NCI-H128 (cell line): ENCODE measurements around the gene OTOR.

ENCODE experiments used
- DNase-seq: peaks from one replicate; lab custom pipeline; 2025; ENCODE audit not compliant: unreplicated experiment; lab: John Stamatoyannopoulos, UW

OTOR gene

DNA sequence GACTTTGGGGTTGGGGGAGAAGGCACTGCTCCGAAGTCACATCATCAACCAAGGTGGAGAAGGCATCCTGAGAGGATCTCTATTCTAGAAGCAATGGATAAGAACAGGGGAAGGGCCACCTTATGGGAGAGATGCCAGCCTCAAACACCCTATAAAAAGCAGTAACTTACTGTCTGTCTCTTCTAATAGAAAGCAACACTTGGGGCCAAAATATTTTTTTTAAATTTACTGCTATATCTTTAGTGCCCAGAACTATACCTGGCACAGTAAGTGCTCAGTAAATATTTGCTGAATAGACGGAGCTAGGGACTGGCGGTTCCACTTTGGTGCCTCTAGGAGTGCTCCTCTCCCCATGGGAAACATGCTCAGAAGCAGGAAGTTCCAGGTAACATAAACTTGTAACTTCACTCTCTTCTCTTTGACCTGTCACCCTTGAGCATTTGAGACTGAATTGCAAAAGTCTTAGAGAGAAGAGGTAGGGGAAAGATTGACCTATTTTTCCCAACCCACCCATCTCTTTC is 807 bp upstream of the OTOR start:
- DNase-seq = no peak

DNA sequence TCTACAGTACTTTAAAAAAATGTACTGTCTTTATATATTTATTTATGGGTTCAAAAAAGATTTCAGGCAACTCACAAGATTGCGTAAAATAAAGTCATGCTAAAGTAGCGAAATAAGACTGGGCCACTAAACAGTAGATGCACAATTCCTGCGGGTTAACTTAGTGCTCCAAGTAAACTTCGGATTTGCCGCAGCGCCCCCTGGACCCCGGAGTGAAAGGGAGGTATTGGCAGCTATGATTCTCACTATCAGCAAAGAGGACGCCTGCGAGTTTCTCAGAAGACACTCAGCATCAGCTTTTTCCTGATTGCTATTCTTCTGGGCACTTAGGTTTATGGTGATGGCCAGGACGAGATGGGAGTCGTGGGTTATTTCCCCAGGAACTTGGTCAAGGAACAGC is 1.4 kb downstream of the OTOR start:
- DNase-seq = no peak

DNA sequence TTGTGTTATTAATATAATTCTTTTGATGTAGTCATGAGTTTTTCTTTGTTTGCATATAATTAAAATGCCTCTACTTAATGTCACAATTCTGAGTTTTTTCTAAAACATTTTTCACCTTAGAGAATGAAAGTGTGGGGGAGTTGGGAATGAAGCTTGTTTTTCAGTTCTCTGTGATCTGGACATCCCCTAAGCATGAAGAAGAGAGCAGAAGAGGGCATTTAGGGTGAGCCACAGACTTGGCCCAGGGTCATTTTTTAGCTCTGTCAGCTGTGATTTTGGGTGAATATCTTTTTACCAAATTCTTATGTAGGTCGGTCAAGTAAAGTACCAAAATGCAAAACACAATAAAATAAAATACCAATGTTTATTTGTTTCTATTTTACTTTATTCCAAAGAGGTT is 3.9 kb downstream of the OTOR start:
- no peak for DNase-seq

DNA sequence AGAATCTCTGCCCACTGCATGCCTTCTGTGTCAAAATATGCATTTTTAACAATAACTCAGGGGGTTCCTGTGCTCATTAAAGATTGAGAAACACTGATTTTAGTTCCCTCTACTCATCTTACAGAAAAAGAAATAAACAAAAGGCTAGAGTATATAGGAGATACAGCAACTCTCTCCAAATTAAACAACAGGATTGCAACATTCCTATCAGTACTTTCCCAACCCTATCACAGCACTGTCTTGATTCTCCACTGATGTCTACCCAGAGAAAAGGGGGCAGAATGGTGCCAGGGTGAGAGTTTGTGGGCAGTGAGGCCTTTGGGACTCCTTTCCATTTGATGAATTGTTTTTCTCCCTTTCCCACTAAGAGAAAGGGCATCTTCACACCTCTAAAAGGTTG is 4.7 kb downstream of the OTOR start:
- DNase-seq = no peak

DNA sequence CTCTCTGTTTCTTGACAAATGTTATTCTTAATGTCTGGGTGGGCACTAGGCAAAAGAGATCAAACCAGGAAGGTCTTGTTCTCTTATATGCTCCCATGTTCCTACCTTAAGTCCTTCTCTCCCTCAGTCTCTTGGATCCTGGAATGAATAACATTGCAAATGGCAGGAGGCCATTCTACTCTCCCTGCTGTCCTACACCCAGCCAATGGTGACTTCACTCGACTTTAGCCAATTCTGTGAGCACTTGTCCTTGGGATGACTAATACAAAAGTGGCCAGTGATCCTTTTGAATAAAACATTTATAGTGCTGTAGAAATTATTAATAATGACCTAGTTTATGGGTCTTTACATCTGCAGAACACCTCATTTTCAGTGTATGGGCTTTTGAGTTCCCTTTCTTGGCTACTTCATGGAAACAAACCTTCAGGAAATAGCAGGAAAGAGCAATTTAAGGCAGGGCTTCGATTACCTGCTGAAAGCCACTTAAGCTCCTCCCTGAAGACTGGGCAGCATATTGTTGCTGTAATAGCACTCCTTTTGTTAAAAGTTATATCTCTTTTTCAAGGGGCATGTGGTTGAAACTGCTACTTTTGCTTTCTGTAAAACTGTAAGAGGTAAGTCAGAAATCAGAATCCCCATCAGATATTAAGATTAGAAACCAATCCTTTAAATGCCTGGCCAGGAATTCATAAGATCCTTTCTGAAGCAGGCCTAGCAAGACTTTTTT is 10.5 kb downstream of the OTOR start:
- no peak for DNase-seq

DNA sequence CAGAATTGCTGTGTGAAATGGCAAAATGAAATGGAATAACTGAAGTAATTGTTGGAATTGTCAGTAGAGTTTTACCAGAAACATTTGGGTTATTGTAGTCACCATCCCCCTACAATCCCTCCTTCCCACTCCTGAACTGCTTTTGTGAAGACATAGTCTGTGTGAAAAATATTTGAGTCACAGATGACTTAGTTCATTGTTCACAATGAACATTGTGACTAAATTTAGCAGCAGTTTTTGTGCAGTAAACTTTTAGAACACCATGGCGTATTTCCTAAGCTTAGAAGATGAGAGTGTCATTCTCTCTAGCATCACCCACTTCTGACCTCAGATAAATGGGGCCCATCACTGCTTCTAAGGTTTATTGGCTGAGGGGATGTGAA is 11.0 kb downstream of the OTOR start:
- no peak for DNase-seq

DNA sequence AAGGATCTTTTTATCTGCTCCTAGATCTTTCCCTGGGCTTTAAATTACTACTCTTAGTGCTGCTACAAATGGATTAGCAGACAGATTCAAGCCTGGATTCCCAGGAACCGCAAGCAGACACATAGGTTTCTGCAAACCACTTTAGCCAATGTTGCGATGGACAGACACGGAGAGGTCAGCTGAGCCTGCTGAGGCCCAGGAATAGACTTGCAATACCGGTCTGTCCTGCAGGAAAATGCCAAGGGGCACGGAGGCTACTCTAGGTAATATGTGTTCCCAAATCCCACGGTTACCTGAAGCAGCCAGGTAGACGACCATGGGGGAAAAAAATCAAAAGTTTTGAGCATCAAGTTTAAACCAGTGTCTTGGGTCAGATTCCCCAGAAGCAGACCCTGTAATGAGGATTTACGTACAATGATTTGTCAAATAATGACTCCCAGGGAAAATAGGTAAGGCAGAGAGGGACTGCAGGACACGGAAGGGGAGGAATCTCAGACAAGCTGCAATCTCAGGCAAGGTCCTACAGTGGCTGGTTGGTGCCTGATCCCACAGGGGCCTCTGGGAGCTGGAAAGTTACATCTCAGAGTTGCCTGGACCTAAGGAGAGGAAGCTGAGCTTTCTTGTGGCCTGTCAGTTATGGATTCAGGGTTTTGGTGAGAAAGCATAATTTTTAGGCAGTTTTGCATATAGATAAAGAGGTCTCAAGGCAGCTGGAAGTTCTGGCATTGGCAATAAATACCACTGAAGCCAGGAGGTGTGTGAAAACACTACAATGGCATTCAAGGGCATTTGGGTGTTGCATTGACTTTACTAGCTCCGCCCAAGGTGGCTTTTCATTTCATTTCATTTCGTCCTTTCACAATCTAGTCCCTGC is 12.5 kb downstream of the OTOR start:
- no peak for DNase-seq

DNA sequence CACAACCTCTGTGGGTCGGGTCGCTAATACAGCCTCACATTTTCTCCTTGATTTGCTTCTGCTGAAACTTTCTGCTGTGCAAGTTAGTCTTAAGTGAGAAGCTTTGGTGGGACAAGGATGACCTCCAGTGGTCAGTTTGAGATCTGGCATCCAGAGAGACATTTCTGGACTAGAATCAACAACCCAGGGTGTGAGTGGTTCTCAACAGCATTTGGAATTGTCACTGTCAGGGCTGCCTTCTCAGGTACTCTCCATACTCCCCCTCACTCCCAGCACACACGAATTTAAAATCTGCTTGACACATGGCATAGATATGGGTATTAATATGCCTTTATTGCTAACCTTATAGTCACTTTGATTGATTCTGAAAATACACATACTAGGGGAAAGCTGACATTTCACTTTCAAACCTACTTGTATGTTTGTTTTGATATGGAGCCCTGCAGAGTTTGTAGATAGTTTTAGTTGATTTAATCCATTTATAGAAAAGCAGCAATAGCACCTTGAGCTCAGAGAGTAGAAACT is 13.2 kb downstream of the OTOR start:
- DNase-seq = peak; percentile 10

DNA sequence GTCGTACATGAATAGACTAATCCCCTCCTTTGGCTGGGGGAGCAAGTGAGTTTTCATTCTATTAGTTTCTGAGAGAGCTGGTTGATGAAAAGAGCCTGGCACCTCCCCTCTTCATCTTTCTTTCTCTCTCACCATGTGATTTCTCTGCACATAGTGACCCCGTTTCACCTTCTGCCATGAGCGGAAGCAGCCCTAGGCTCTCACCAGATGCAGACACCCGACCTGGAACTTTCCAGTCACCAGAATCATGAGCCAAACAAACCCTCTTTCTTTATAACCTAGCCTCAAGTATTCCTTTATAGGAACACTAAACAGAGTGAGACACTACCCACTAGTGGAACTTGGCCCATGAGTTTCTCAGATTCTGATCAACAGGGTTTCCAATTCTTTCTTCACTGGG is 16.4 kb downstream of the OTOR start:
- no peak for DNase-seq

DNA sequence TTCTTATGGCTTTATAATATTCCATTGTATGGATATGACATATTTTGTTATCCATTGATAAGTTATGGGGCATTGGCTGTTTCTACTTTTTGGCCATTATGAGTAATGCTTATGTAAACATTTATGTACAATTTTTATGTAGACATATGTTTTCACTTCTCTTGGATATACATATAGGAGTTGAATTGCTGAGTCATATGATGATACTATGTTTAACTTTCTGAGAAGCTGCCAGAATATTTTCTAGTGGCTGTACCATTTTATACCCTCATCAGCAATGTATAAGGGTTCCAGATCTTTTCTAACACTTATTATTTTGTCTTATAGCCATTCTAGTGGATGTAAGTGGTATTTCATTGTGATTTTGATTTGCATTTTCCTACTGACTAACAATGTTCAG is 23.1 kb downstream of the OTOR start:
- DNase-seq = no peak

DNA sequence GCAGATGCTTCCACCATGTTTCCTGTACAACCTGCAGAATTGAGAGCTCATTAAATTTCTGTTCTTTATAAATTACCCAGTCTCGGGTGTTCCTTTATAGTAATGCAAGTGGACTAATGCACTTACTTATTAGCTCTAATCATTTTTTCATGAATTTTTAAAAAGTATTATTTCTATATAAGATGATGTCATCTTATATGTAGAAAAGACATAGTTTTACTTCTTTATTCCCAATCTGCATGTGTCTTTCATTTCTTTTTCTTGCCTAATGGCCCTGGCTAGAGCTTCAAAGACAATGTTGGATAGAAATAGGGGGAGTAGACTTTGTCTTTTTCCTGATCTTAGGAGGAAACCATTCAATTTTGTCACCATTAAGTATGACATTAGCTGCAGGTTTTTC is 27.8 kb downstream of the OTOR start:
- no peak for DNase-seq

DNA sequence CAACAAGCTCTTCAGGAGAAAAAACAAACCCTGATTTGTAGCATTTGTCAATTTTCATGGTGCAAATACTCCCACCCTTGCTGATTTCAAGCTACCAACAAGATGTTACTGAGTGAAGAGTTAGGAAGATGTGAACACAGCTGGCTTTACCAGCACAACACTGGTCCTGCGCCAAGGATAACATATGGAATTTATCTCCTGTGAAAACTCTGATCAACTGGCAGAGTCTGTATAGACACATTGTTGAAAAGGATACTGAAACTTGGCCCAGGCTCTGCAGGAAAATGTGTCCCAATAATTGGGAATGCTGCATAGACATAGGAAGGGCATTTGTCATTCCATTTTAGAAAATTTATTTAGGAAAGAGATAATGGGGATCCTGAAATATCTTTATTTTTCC is 29.0 kb downstream of the OTOR start:
- no peak for DNase-seq

DNA sequence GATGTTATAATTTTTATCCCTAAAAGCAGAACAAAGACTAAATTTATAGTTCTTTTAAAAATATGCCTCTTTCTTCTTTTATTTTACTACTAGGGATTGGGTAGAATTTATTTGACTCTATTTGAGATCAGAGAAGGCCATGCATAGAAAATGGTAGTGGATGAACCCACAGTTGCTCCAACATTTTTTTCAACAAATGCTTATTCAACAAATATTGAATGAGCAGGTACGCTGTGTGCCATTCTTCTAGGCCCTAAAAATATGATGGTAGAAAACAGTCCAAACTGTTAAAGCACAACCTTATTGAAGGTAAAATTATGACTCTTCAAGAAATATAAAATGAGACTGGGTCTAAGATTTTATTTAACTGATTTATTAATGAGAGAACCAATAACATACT is 30.0 kb downstream of the OTOR start:
- DNase-seq = no peak

DNA sequence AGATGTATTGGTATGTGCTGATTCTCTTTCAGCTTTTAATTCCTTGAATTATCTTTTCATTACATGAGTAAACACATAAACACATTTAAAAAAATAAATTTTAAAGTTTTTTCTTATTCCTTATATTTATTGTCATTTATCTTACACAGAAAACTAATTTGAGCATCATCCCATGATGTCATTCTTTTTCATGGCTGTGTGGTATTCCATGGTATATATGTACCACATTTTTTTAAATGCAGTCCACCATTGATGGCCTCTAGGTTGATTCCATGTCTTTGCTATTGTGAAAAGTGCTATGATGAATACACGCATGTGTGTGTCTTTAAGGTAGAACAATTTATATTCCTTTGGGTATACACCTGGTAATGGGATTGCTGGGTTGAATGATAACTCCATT is 33.3 kb downstream of the OTOR start:
- no peak for DNase-seq

DNA sequence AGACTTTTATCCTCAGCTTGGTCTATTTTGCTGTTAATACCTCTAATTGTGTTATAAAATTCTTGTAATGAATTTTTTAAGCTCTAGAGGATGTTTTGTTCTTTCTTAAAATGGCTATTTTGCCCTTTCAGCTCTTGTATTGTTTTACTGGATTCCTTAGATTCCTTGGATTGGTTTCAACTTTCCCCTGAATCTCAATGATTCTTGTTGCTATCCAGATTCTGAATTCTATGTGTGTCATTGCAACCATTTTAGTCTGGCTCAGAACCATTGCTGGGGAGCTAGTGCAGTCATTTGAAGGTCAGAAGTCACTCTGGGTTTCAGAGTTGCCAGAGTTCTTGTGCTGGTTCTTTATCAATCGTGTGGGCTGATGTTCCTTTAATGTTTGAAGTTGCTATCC is 37.1 kb downstream of the OTOR start:
- no peak for DNase-seq
